NCI-H345 treated with DMSO at 0.1 percent for 48 hours (cell line): ENCODE results near the gene CRTAC1.

ENCODE experiments used
- DNase-seq: peaks from one replicate; lab custom pipeline; 2025; ENCODE audit not compliant: unreplicated experiment; lab: John Stamatoyannopoulos, UW

Gene CRTAC1

GRCh38 chr10:98030093-98030821 is at the start of gene CRTAC1:
TSS of gene CRTAC1 (minus strand) at chr10:98030621. CDS start at chr10:98030472, 149 bp downstream.
- peak; percentile 28 for DNase-seq

- DNase-seq = no peak
Measured at GRCh38 chr10:98078774-98079173, 48.4 kb upstream of the CRTAC1 start.

GRCh38 chr10:98077223-98077622 is 46.8 kb upstream of the CRTAC1 start:
- DNase-seq = no peak

- DNase-seq = no peak
Measured at GRCh38 chr10:98076086-98076485, 45.7 kb upstream of the CRTAC1 start.

GRCh38 chr10:98074315-98074911 is 44.0 kb upstream of the CRTAC1 start:
- no peak for DNase-seq

- no peak for DNase-seq
Measured at GRCh38 chr10:98067165-98067564, 36.7 kb upstream of the CRTAC1 start.

- DNase-seq = no peak
Measured at GRCh38 chr10:98063740-98064027, 33.3 kb upstream of the CRTAC1 start.

- no peak for DNase-seq
Measured at GRCh38 chr10:98062424-98062823, 32.0 kb upstream of the CRTAC1 start.

GRCh38 chr10:98060079-98060478 is 29.7 kb upstream of the CRTAC1 start:
- no peak for DNase-seq

GRCh38 chr10:98058295-98058694 is 27.9 kb upstream of the CRTAC1 start:
- DNase-seq = no peak

GRCh38 chr10:98055841-98056516 is 25.6 kb upstream of the CRTAC1 start:
- DNase-seq = no peak

- no peak for DNase-seq
Measured at GRCh38 chr10:98047009-98047741, 16.8 kb upstream of the CRTAC1 start.

- DNase-seq = peak; percentile 31
Measured at GRCh38 chr10:98045785-98046389, 15.5 kb upstream of the CRTAC1 start.

GRCh38 chr10:98041352-98042043 is 11.1 kb upstream of the CRTAC1 start:
- no peak for DNase-seq

GRCh38 chr10:98039690-98040381 is 9.4 kb upstream of the CRTAC1 start:
- DNase-seq = no peak

- no peak for DNase-seq
Measured at GRCh38 chr10:98038288-98038687, 7.9 kb upstream of the CRTAC1 start.

- no peak for DNase-seq
Measured at GRCh38 chr10:98035599-98035998, 5.2 kb upstream of the CRTAC1 start.

- no peak for DNase-seq
Measured at GRCh38 chr10:98033515-98033914, 3.1 kb upstream of the CRTAC1 start.

- no peak for DNase-seq
Measured at GRCh38 chr10:98031440-98031839, 1.0 kb upstream of the CRTAC1 start.

- no peak for DNase-seq
Measured at GRCh38 chr10:98030991-98031431, 590 bp upstream of the CRTAC1 start.
